HG03378 (cell line): ENCODE data around the gene ERFL.

Experiments
- ATAC-seq: cut with Tn5 transposase; IDR thresholded peaks from one replicate; pipeline ENCODE4 v1.9.1; 2021; ENCODE audit warnings: mild to moderate bottlenecking, moderate library complexity; ENCODE audit not compliant: unreplicated experiment

ERFL gene

DNA sequence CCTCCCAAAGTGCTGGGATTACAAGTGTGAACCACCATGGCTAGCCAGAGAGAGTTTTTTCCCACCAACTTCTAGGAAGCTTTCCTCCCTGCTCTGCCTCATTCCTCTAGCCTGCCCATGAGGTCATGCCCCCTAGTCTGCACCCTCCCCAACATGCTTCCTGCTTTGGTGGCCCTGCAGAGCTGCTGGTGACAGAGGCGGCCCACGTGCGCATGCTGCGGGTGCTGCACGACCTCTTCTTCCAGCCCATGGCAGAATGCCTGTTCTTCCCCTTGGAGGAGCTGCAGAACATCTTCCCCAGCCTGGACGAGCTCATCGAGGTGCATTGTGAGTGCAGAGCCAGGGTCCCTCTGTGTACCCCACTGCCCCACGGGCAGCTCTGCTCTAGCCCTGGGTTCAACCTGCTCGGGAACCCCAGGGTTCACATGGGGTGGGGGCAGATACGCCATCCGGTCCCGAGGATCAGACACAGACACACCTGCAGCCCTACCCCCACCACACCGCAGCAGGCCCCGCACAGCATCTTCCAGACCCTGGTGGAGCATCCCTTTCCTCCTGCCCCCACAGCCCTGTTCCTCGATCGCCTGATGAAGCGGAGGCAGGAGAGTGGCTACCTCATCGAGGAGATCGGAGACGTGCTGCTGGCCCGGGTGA lies 26.4 kb downstream of the ERFL start:
- no peak for ATAC-seq

- no peak for ATAC-seq
Measured at GRCh38 chr19:41898235-41898634, 30.0 kb downstream of the ERFL start.

DNA sequence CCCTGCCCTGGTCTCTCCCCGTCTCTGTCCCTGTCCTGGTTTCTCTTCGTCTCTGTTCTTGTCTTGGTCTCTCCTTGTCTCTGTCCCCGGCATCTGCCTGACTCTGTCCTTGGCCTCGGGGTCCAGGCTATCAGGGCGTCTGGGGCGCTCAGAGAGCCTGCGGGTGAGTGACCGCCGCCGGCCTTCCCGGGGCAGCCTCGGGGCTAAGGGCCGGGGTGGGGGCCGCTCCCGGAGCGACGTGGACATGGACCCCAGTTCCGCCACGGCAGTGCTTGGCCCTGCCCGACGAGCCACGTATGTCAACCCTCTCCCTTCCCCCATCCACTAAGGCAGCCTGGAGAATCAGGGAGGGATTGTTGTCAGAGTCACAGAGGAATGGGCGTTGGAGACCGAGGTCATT lies 30.4 kb downstream of the ERFL start:
- no peak for ATAC-seq

- ATAC-seq = no peak
Measured at GRCh38 chr19:41897181-41897580, 31.1 kb downstream of the ERFL start.

- ATAC-seq = no peak
Measured at GRCh38 chr19:41896581-41896942, 31.7 kb downstream of the ERFL start.

DNA sequence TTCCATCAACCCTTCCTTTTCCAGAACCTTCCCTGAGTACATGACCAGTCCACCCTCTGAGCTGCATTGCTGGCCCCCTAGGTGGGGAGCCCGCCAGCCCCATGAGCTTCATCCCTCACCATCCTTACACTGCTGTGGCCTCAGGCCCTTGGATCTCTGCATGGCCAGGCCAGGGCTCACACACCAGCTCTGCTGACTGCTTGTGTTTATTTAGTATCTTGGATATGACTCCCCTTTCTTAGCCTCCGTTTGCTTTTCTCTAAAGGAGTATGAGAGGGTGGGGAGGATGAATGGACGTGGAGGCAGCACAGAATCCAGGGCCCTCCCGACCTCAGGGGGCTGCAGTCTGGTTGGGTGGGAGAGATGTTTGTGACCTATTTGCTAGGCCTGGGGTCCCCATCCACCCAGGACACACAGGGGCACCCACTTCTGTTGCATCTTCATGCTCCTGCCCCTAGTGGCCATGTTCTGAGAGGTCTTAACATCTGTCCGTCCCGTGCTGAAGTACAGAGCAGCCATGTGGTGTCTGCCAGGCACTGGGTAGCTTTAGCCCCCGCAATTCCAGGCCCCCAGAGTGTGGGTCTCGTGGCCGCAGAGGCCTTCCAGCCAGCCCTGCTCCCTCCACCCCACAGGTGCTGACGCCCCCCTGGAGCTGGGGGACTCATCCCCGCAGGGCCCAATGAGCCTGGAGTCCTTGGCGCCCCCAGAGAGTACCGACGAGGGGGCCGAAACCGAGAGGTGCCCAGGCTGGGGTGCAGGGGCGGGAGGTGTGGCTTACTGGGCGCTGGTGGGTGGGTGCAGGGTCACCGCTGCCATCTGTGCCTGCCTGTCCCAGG lies 32.3 kb downstream of the ERFL start:
- no peak for ATAC-seq

DNA sequence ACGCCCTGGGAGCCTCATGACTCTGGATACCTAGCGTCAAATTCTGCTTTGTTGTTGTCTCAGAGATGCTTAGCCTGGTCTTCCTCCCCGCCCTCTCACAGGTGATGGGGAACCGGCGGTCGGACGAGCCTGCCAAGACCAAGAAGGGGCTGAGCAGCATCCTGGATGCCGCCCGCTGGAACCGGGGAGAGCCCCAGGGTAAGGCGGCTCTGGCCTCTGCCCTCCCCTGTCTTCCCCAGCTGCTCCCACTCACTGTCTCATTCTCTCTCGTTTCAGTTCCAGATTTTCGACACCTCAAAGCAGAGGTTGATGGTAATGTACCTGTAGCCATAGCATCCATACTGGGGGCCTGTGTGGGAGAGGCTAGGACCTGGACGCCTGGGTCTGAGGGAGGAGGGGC lies 33.9 kb downstream of the ERFL start:
- ATAC-seq = no peak

GRCh38 chr19:41893899-41894298 lies 34.4 kb downstream of the ERFL start:
- ATAC-seq = no peak

DNA sequence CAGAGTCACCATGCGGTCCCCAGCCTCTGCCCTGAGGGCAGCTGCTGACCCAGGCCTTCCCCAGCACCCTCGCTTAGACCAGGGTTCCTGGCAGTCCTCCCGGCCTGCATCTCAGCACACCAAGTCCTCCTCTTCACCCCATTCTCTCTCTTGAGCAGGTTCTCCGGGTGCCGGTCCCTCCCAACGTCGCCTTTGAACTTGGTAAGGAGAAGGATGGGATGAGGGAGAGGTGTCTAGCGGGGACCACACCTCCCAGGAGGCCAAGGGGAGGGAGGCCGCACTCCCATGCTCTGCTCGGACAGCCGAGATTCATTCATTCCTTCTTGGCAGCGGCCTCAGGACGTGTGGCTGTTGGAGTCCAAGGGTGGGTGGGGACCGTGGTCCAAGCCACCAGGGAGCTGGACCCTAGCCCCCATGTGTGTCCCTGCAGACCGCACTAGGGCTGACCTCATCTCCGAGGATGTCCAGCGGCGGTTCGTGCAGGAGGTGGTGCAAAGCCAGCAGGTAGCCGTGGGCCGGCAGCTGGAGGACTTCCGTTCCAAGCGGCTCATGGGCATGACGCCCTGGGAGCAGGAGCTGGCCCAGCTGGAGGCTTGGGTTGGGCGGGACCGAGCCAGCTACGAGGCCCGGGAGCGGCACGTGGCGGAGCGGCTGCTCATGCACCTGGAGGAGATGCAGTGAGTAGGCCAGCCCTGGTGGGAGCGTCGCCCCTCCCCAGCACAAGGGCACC lies 35.9 kb downstream of the ERFL start:
- no peak for ATAC-seq

GRCh38 chr19:41890936-41891335 lies 37.3 kb downstream of the ERFL start:
- ATAC-seq = no peak

DNA sequence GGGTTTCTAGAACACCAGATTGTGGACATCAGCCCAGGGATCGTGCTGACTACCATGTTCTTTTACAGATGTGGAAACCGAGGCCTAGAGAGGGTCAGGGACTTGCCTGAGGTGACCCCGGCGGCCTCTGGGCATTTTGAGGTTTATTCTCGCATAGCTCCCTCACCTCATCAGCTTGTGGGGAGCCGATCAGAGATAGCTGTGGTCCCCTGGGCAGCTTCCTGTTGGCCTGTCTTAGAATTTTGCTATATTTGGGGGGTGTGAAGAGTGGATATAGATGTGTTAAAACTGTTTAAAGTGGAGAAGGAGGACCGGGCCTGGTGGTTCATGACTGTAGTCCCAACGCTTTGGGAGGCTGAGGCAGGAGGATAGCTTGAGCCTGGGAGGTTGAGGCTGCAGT lies 38.4 kb downstream of the ERFL start:
- ATAC-seq = no peak

DNA sequence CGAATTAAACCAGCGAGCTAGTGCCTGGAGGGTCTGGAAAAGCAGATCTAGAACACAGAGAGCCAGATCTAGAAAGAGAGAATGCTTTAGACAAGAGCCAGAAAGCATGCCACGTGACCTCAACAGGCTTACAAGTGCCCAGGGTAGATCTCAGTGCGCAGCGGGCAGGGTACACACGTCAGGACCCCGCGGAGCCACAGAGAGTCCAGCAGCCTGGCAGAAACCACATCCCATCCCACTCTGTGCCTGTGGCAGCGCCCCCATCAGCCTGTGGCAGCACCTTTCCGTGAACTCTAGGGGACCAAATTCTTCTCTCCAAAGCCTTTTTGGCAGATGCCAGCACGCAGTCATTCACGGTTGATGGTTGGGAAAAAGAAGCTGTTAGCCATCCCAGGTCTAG lies 39.3 kb downstream of the ERFL start:
- ATAC-seq = no peak

DNA sequence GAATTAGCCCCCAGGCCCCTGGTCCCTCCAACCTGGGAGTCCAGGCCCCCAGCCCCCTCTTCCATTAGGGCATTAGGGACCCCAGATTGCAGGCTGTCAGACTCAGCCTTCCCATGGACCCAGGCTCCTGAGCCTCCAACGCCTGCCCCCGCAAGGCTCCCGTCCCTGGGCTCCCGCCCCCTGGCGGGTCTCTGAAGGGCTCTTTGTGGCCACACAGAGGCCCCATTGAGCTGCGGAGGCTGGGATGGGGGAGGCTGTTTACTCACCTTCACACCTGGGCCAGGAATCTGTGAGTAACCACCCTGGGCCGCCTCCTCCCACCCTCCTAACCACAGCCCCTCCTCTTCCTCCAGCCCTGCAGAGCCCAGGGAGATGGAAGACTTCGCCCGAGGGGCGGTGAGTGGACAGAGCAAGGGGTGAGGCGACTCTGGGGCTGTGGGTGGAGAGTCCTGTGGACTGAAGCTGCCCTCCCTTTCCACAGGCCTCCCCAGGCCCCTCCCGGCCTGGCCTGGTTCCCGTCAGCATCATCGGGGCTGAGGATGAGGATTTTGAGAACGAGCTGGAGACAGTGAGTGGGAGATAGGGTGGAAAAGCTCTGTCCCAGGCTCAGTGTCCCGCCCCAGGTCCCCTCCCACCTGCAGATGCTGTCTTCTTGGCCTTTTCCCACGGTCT lies 40.4 kb downstream of the ERFL start:
- ATAC-seq = no peak

- no peak for ATAC-seq
Measured at GRCh38 chr19:41886761-41887710, 41.2 kb downstream of the ERFL start.

- peak; percentile 51 for ATAC-seq
Measured at GRCh38 chr19:41883821-41884733, 44.2 kb downstream of the ERFL start.

DNA sequence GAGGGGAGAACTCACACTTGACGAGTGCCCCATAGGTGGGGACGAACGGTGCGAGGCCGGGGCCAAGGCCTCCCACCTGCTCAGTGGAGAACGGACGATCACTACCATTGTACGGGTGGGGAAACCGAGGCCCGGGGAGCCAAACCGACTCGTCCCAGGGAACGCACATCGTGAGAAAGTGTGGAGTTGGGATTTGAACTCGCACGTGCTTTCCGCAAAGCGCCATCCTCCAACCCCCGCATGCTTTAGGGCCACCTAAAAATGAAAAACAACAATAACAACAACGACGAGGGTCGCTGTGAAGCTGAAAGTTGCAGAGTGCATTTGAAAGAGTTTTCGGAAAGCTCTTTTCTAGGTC lies 44.8 kb downstream of the ERFL start:
- no peak for ATAC-seq

DNA sequence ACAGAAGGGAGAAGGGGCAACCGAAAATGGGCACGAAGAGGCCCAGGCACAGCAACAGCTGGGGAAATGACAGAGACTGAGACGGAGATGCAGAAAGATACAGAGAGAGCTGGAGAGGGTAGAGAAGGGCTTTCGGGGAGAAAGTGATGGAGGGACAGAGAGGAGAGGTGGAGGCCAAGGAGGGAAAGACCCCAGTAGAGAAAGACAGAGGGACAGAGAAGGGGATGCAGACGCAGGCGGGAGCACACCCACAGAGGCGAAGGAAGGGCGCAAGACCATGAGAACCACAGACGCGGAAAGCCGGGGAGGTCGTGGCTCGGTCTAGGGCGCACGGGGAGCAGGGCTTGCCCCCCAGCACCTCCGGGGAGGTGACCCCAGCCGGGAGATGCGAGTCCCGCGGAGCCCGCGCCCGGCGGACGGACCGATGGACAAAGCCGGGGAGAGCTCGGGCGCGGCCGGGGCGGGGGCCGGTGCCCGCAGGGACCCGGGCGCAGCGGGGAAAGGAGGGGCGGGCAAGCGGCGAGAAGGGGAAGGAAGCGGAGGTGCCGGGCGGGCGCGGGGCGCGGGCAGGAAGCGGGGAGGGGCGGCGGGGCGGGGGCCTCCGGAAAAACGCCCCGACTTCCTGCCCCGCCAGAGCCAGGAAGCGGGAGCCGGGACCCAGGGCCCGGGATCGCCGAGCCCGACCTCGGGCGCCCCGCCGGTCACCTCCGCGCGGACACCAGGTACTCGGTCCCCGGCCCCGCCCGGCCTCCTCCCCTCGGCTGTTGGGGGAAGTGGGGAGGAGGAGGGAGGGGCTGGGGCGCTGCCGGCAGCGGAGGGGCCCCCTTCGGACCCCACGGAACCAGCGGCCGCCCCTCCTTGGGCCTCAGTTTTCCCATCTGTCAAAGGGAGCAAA lies 45.4 kb downstream of the ERFL start, which contains the start of gene ARHGEF1:
ARHGEF1 (plus strand) TSS at position 617 of the 895 bp plus-strand sequence. CDS start 4,899 bp downstream, outside the sequence.
- ATAC-seq = no peak

- no peak for ATAC-seq
Measured at GRCh38 chr19:41880329-41880708, 47.9 kb downstream of the ERFL start.
